Measurements from ENCODE around the gene LRRC37A3.
"Not testable (repeated sequence)": the region's sequence is repeated elsewhere in the genome, so short reads cannot be mapped to it uniquely, and the experiment has no call there.

DNA sequence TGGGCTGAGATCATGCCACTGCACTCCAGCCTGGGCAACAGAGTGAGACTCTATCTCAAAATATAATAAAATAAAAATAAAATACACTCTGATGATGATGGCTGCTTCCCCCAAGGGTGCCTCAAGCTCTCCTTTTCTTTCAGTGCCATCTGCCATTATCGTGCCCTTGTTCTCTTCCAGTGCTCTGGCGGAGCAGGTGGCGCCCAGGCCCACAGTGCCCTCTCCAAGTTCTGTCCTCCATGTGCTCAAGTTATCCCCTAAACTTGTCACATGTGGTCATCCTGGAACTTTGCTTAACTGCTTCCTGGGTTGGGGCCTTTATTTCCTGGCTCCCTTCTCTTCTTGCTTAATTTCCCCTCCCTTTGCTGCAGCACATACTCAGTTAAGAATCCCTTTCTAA lies 76.4 kb downstream of the LRRC37A3 start:
- not testable (repeated sequence) for TF ChIP-seq POLR2AphosphoS5, POLR2A (IDR thresholded peaks at IDR 0.05)

All from prostate gland (tissue), 1 donor.